Mammary epithelial cell (primary cell): ENCODE results near the gene FAM149B1.

ENCODE experiments used
- EZH2 ChIP-seq: IDR thresholded peaks from 2 replicates; pipeline ENCODE4 v1.6.1; 2012; ENCODE audit warnings: low read length, inconsistent platforms, borderline replicate concordance
- TF ChIP-seq, protein P1 (sequence below), 2 donors: IDR thresholded peaks in 1 of 2; conservative IDR thresholded peaks in 1 of 2; 2 replicates each; pipeline ENCODE4 v1.5.1; 2011 to 2012; ENCODE audit warnings: inconsistent platforms in 2 of 2, low read length in 2 of 2, mild to moderate bottlenecking in 2 of 2, control low read depth in 1 of 2, low read depth in 1 of 2; ENCODE audit not compliant: insufficient read depth in 1 of 2; ENCODE audit errors: extremely low read depth in 1 of 2

DNA sequence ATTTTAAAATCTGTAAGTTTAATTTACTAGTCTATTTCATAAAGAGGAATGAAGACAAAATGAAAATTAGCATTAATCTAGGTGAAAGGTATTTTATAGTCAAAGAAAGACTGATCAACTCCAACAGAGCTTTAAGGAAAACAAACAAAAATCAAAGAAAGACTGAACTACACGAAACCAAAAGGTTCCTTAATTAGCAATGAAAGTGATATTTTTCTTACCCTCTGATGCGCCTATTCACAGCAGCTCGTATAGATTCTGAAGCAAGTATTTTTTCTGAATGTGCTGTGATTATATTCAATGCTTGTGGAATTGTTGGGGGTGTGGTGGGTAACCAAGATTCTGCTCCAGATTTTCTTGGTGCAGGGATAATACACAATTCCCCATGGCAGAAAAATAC lies 11.9 kb upstream of the FAM149B1 start:
- TF ChIP-seq, protein P1, sequence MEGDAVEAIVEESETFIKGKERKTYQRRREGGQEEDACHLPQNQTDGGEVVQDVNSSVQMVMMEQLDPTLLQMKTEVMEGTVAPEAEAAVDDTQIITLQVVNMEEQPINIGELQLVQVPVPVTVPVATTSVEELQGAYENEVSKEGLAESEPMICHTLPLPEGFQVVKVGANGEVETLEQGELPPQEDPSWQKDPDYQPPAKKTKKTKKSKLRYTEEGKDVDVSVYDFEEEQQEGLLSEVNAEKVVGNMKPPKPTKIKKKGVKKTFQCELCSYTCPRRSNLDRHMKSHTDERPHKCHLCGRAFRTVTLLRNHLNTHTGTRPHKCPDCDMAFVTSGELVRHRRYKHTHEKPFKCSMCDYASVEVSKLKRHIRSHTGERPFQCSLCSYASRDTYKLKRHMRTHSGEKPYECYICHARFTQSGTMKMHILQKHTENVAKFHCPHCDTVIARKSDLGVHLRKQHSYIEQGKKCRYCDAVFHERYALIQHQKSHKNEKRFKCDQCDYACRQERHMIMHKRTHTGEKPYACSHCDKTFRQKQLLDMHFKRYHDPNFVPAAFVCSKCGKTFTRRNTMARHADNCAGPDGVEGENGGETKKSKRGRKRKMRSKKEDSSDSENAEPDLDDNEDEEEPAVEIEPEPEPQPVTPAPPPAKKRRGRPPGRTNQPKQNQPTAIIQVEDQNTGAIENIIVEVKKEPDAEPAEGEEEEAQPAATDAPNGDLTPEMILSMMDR (conservative IDR thresholded peaks at IDR 0.05 in 1 of 2, IDR thresholded peaks at IDR 0.05 in 1 of 2; ENCODE audit: extremely low read depth in 1 of 2, insufficient read depth in 1 of 2, low read depth in 1 of 2, low read length in 2 of 2), result no peak
- TF ChIP-seq EZH2, result no peak
